ENCODE data around the gene CD44. TPM values are rescaled to one million over a fixed set of nuclear protein-coding genes. Genes with fewer than 3 reads are reported as not detected.

CD44 gene
- total RNA-seq, 1 donor, result 647 TPM

GRCh38 chr11:35267504-35267903, 128.5 kb downstream of the CD44 start:
- peak; percentile 42 for DNase-seq (ENCODE audit: low read depth)
- no peak overlapping the region for H3K4me3 ChIP-seq (ENCODE audit: low read depth, low read length)
- TF ChIP-seq CTCF (IDR thresholded peaks at IDR 0.05; ENCODE audit: insufficient read depth, low read depth, low read length), result no peak

GRCh38 chr11:35270342-35270741, 131.4 kb downstream of the CD44 start:
- no peak for DNase-seq (ENCODE audit: low read depth)
- TF ChIP-seq CTCF (IDR thresholded peaks at IDR 0.05; ENCODE audit: insufficient read depth, low read depth, low read length), result no peak
- H3K4me3 ChIP-seq (ENCODE audit: low read depth, low read length), result no peak overlapping the region

- DNase-seq (ENCODE audit: low read depth), result no peak
- no peak overlapping the region for H3K4me3 ChIP-seq (ENCODE audit: low read depth, low read length)
- TF ChIP-seq CTCF (IDR thresholded peaks at IDR 0.05; ENCODE audit: insufficient read depth, low read depth, low read length), result no peak
These were observed 132.1 kb downstream of the CD44 start for GRCh38 chr11:35271031-35271430.

- no peak overlapping the region for H3K4me3 ChIP-seq (ENCODE audit: low read depth, low read length)
- DNase-seq (ENCODE audit: low read depth), result no peak
- no peak for TF ChIP-seq CTCF (IDR thresholded peaks at IDR 0.05; ENCODE audit: insufficient read depth, low read depth, low read length)
These were observed 133.5 kb downstream of the CD44 start for GRCh38 chr11:35272391-35272902.

- TF ChIP-seq CTCF (IDR thresholded peaks at IDR 0.05; ENCODE audit: insufficient read depth, low read depth, low read length), result no peak
- no peak overlapping the region for H3K4me3 ChIP-seq (ENCODE audit: low read depth, low read length)
- no peak for DNase-seq (ENCODE audit: low read depth)
These were observed 136.2 kb downstream of the CD44 start for GRCh38 chr11:35274909-35275785.

GRCh38 chr11:35275786-35276170, 136.8 kb downstream of the CD44 start:
- TF ChIP-seq CTCF (IDR thresholded peaks at IDR 0.05; ENCODE audit: insufficient read depth, low read depth, low read length), result no peak
- H3K4me3 ChIP-seq (ENCODE audit: low read depth, low read length), result no peak overlapping the region
- no peak for DNase-seq (ENCODE audit: low read depth)

Data from fibroblast of villous mesenchyme (primary cell).